Trophoblast cell (in vitro differentiated cells and primary cell): ENCODE measurements around the gene MEGF11.

Experiments used
- DNase-seq, 2 donors: peaks; one replicate each; pipeline ENCODE4 v3.0.0-alpha.2; 2016
- H2AFZ ChIP-seq: 2 replicates; pipeline ENCODE4 v1.6.1; 2013; ENCODE audit warnings: low read length, moderate library complexity, mild to moderate bottlenecking; ENCODE audit not compliant: insufficient read depth, poor library complexity
- H2AK5ac ChIP-seq: 2 replicates; pipeline ENCODE4 v1.6.1; 2013; ENCODE audit warnings: mild to moderate bottlenecking, low read length
- H2BK120ac ChIP-seq: 2 replicates; pipeline ENCODE4 v1.6.1; 2013; ENCODE audit warnings: low read length, mild to moderate bottlenecking, moderate library complexity; ENCODE audit not compliant: insufficient read depth, poor library complexity
- H2BK12ac ChIP-seq: 2 replicates; pipeline ENCODE4 v1.6.1; 2013; ENCODE audit warnings: mild to moderate bottlenecking, low read length, moderate library complexity
- H2BK5ac ChIP-seq: 2 replicates; pipeline ENCODE4 v1.6.1; 2013; ENCODE audit warnings: low read length, low read depth, moderate library complexity, mild to moderate bottlenecking; ENCODE audit not compliant: poor library complexity
- H3K14ac ChIP-seq: 2 replicates; pipeline ENCODE4 v1.6.1; 2013; ENCODE audit warnings: mild to moderate bottlenecking, low read length
- H3K18ac ChIP-seq: 2 replicates; pipeline ENCODE4 v1.6.1; 2013; ENCODE audit warnings: mild to moderate bottlenecking, low read length
- H3K23ac ChIP-seq: 2 replicates; pipeline ENCODE4 v1.6.1; 2013; ENCODE audit warnings: low read length
- H3K27ac ChIP-seq: 2 replicates; pipeline ENCODE4 v1.5.1; 2013; ENCODE audit warnings: low read depth, mild to moderate bottlenecking, inconsistent platforms, low read length, moderate library complexity
- H3K27me3 ChIP-seq: 2 replicates; pipeline ENCODE4 v1.6.1; 2013; ENCODE audit warnings: inconsistent platforms, mild to moderate bottlenecking, low read length, moderate library complexity; ENCODE audit not compliant: insufficient read depth
- H3K36me3 ChIP-seq, 2 experiments: 1 replicate in 1 of 2; 2 replicates in 1 of 2; pipeline ENCODE4 v1.6.1; 2013; ENCODE audit warnings: low read length in 2 of 2, mild to moderate bottlenecking in 2 of 2, moderate library complexity in 1 of 2; ENCODE audit not compliant: insufficient read depth in 2 of 2, control insufficient read depth in 1 of 2
- H3K4ac ChIP-seq: 2 replicates; pipeline ENCODE4 v1.6.1; 2013; ENCODE audit warnings: low read depth, mild to moderate bottlenecking, low read length, moderate library complexity
- H3K4me1 ChIP-seq, 2 experiments: 1 replicate in 1 of 2; 2 replicates in 1 of 2; pipeline ENCODE4 v1.6.1; 2013; ENCODE audit warnings: low read length in 2 of 2, mild to moderate bottlenecking in 2 of 2, moderate library complexity in 1 of 2; ENCODE audit not compliant: insufficient read depth in 2 of 2, control insufficient read depth in 1 of 2
- H3K4me2 ChIP-seq: 2 replicates; pipeline ENCODE4 v1.6.1; 2013; ENCODE audit warnings: inconsistent platforms, mild to moderate bottlenecking, low read length, moderate library complexity
- H3K4me3 ChIP-seq: 2 replicates; pipeline ENCODE4 v1.5.1; 2013; ENCODE audit warnings: mild to moderate bottlenecking, low read depth, low read length, inconsistent platforms
- H3K79me1 ChIP-seq: one replicate; pipeline ENCODE4 v1.6.1; 2013; ENCODE audit warnings: low read length
- H3K79me2 ChIP-seq: 2 replicates; pipeline ENCODE4 v1.6.1; 2013; ENCODE audit warnings: low read length, mild to moderate bottlenecking; ENCODE audit not compliant: control insufficient read depth, insufficient read depth, poor library complexity
- H3K9ac ChIP-seq: 2 replicates; pipeline ENCODE4 v1.6.1; 2013; ENCODE audit warnings: mild to moderate bottlenecking, low read length
- H3K9me3 ChIP-seq: 2 replicates; pipeline ENCODE4 v1.6.1; 2013; ENCODE audit warnings: low read depth, mild to moderate bottlenecking, control low read depth, inconsistent platforms, low read length; ENCODE audit not compliant: insufficient read depth
- H4K12ac ChIP-seq: 2 replicates; pipeline ENCODE4 v1.6.1; 2013; ENCODE audit warnings: low read depth, mild to moderate bottlenecking, low read length, moderate library complexity
- H4K8ac ChIP-seq: 2 replicates; pipeline ENCODE4 v1.6.1; 2013; ENCODE audit warnings: low read depth, mild to moderate bottlenecking, low read length, moderate library complexity
- H4K91ac ChIP-seq: one replicate; pipeline ENCODE4 v1.6.1; 2013; ENCODE audit warnings: low read depth, mild to moderate bottlenecking, low read length, moderate library complexity
- WGBS: extraction: QIAGEN DNeasy Blood & Tissue Kit; methylation state at CpG from one replicate; pipeline ENCODE4 v1.1.7; 2013; ENCODE audit warnings: missing lambda C conversion rate; ENCODE audit not compliant: insufficient read length, insufficient coverage; ENCODE audit errors: extremely low coverage; 5-methylcytosine and 5-hydroxymethylcytosine counted together

The MEGF11 gene

GRCh38 chr15:65929573-65929972 is 324.0 kb downstream of the MEGF11 start:
- no peak overlapping the region for H3K4ac ChIP-seq
- H2BK5ac ChIP-seq: no peak overlapping the region

GRCh38 chr15:65927545-65927944 is 326.0 kb downstream of the MEGF11 start:
- no peaks in the 10 kb centered on the region for H3K27me3 ChIP-seq
- H2AK5ac ChIP-seq: no peak overlapping the region

More at GRCh38 chr15:65929573-65929972, 324.0 kb downstream of the MEGF11 start:
- Histone ChIP-seq H3K9ac (no peak overlapping the region), H3K79me2 (no peaks in the 10 kb centered on the region), H3K36me3 (no peaks in the 10 kb centered on the region), H3K4me2 (no peak overlapping the region), H4K12ac (no peak overlapping the region), H3K27ac (no peak overlapping the region), H2BK12ac (no peak overlapping the region), H3K14ac (no peak overlapping the region), H3K18ac (no peak overlapping the region), H3K27me3 (no peaks in the 10 kb centered on the region), H3K4me3 (no peak overlapping the region), H3K9me3 (peaks cover 3% of the 10 kb centered on the region), H3K23ac (no peak overlapping the region), H2BK120ac (no peak overlapping the region), H2AFZ (no peak overlapping the region), H4K91ac (no peak overlapping the region), H3K4me1 (no peaks in the 10 kb centered on the region), H2AK5ac (no peak overlapping the region), H3K79me1 (no peaks in the 10 kb centered on the region), H4K8ac (no peak overlapping the region)
- no peak for DNase-seq
- WGBS: no CpG with 5 or more reads among the region's 7 CpGs

GRCh38 chr15:65926899-65927298 is 326.7 kb downstream of the MEGF11 start:
- Histone ChIP-seq H4K8ac (no peak overlapping the region), H3K23ac (no peak overlapping the region), H3K14ac (no peak overlapping the region), H3K79me1 (no peaks in the 10 kb centered on the region), H3K4me1 (no peaks in the 10 kb centered on the region), H2BK12ac (no peak overlapping the region), H3K27me3 (no peaks in the 10 kb centered on the region), H3K9ac (no peak overlapping the region), H3K4me3 (no peak overlapping the region), H3K4ac (no peak overlapping the region), H2AFZ (no peak overlapping the region), H4K91ac (no peak overlapping the region), H4K12ac (no peak overlapping the region), H3K27ac (no peak overlapping the region), H3K18ac (no peak overlapping the region), H3K36me3 (no peaks in the 10 kb centered on the region), H3K4me2 (no peak overlapping the region), H2BK120ac (no peak overlapping the region), H2BK5ac (no peak overlapping the region), H2AK5ac (no peak overlapping the region), H3K9me3 (no peaks in the 10 kb centered on the region), H3K79me2 (no peaks in the 10 kb centered on the region)
- no peak for DNase-seq
- no CpG with 5 or more reads among the region's 1 CpG for WGBS

More at GRCh38 chr15:65927545-65927944, 326.0 kb downstream of the MEGF11 start:
- H3K27ac ChIP-seq: no peak overlapping the region
- H3K36me3 ChIP-seq: no peaks in the 10 kb centered on the region
- H3K4me3 ChIP-seq: no peak overlapping the region
- no peak overlapping the region for H4K8ac ChIP-seq
- no peaks in the 10 kb centered on the region for H3K9me3 ChIP-seq
- no peaks in the 10 kb centered on the region for H3K4me1 ChIP-seq
- no peak overlapping the region for H3K23ac ChIP-seq
- H3K4me2 ChIP-seq: no peak overlapping the region
- peak; percentile 37 to 73 for DNase-seq
- H3K9ac ChIP-seq: no peak overlapping the region
- H4K91ac ChIP-seq: no peak overlapping the region
- H3K4ac ChIP-seq: no peak overlapping the region
- no peak overlapping the region for H2BK120ac ChIP-seq
- no peaks in the 10 kb centered on the region for H3K79me2 ChIP-seq
- no peak overlapping the region for H2BK5ac ChIP-seq
- H4K12ac ChIP-seq: no peak overlapping the region
- no peak overlapping the region for H2BK12ac ChIP-seq
- no peak overlapping the region for H3K14ac ChIP-seq
- no peaks in the 10 kb centered on the region for H3K79me1 ChIP-seq
- no CpG with 5 or more reads among the region's 2 CpGs for WGBS
- no peak overlapping the region for H3K18ac ChIP-seq
- H2AFZ ChIP-seq: no peak overlapping the region

GRCh38 chr15:65926459-65926858 is 327.1 kb downstream of the MEGF11 start:
- no peaks in the 10 kb centered on the region for H3K9me3 ChIP-seq
- no peak overlapping the region for H3K4me2 ChIP-seq
- no peak overlapping the region for H2BK5ac ChIP-seq
- no peak overlapping the region for H2BK12ac ChIP-seq
- no peak for DNase-seq
- WGBS: no CpG with 5 or more reads among the region's 1 CpG
- H4K12ac ChIP-seq: no peak overlapping the region
- no peaks in the 10 kb centered on the region for H3K79me2 ChIP-seq
- H3K4me3 ChIP-seq: no peak overlapping the region
- H4K8ac ChIP-seq: no peak overlapping the region
- H3K27ac ChIP-seq: no peak overlapping the region
- no peaks in the 10 kb centered on the region for H3K27me3 ChIP-seq
- no peak overlapping the region for H2AFZ ChIP-seq
- no peak overlapping the region for H2BK120ac ChIP-seq
- H3K36me3 ChIP-seq: no peaks in the 10 kb centered on the region
- H3K4me1 ChIP-seq: no peaks in the 10 kb centered on the region
- no peak overlapping the region for H4K91ac ChIP-seq
- H3K4ac ChIP-seq: no peak overlapping the region
- no peak overlapping the region for H3K18ac ChIP-seq
- H3K23ac ChIP-seq: no peak overlapping the region
- H3K9ac ChIP-seq: no peak overlapping the region
- no peak overlapping the region for H2AK5ac ChIP-seq
- H3K14ac ChIP-seq: no peak overlapping the region
- H3K79me1 ChIP-seq: no peaks in the 10 kb centered on the region
